GM23338 (cell line): Measurements from ENCODE around the gene HIVEP2. TPM values are rescaled to one million over a fixed set of nuclear protein-coding genes. Genes with fewer than 3 reads are reported as not detected.

Experiments
- ATAC-seq: fragments of 200-7000 bp; cut with Tn5 transposase; 3 replicates; pipeline ENCODE4 v1.9.1; 2020
- DNase-seq: peaks from one replicate; pipeline ENCODE4 v3.0.0-alpha.2; 2015; ENCODE audit warnings: low spot score
- H2AFZ ChIP-seq: fragments of 200-600 bp; sonication (generic); 2 replicates; pipeline ENCODE4 v1.8.0; 2016; ENCODE audit warnings: antibody characterized with exemption, mild to moderate bottlenecking, moderate library complexity
- H3F3A ChIP-seq: fragments of 200-600 bp; sonication (generic); replicated peaks from 2 replicates; pipeline ENCODE4 v1.8.0; 2017; ENCODE audit warnings: antibody characterized with exemption, mixed run types, low read depth
- H3K27ac ChIP-seq: fragments of 200-600 bp; sonication (generic); 2 replicates; pipeline ENCODE4 v1.6.1; 2016; ENCODE audit warnings: low read depth
- H3K27me3 ChIP-seq: fragments of 200-600 bp; sonication (generic); 2 replicates; pipeline ENCODE4 v1.8.0; 2016; ENCODE audit warnings: mild to moderate bottlenecking, mixed run types, moderate library complexity; ENCODE audit not compliant: insufficient read depth
- H3K36me3 ChIP-seq: fragments of 200-600 bp; sonication (generic); 2 replicates; pipeline ENCODE4 v1.8.0; 2016; ENCODE audit warnings: mild to moderate bottlenecking; ENCODE audit not compliant: insufficient read depth
- H3K4me1 ChIP-seq: fragments of 200-600 bp; sonication (generic); 2 replicates; pipeline ENCODE4 v1.8.0; 2016; ENCODE audit warnings: mild to moderate bottlenecking, moderate library complexity; ENCODE audit not compliant: insufficient read depth
- H3K4me2 ChIP-seq: fragments of 200-600 bp; sonication (generic); 2 replicates; pipeline ENCODE4 v1.7.1; 2017; ENCODE audit warnings: mixed run types
- H3K4me3 ChIP-seq: fragments of 200-600 bp; sonication (generic); 2 replicates; pipeline ENCODE4 v1.6.1; 2016; ENCODE audit warnings: mixed run types
- H3K79me2 ChIP-seq: fragments of 200-600 bp; sonication (generic); replicated peaks from 2 replicates; pipeline ENCODE4 v1.8.0; 2017; ENCODE audit warnings: mild to moderate bottlenecking; ENCODE audit not compliant: insufficient read depth
- H3K9me2 ChIP-seq: fragments of 200-600 bp; sonication (generic); 2 replicates; pipeline ENCODE4 v1.8.0; 2017; ENCODE audit not compliant: insufficient read depth
- H4K20me1 ChIP-seq: fragments of 200-600 bp; sonication (generic); replicated peaks from 2 replicates; pipeline ENCODE4 v1.8.0; 2017; ENCODE audit warnings: mild to moderate bottlenecking; ENCODE audit not compliant: insufficient read depth
- H3K27ac Mint-ChIP-seq: 2 replicates; pipeline ENCODE4 v1.8.0; 2020; ENCODE audit warnings: inconsistent platforms, mild to moderate bottlenecking, moderate library complexity, mixed read lengths
- H3K27me3 Mint-ChIP-seq: 3 replicates; pipeline ENCODE4 v1.8.0; 2022; ENCODE audit warnings: low read depth, mild to moderate bottlenecking, moderate library complexity, mixed read lengths, inconsistent platforms; ENCODE audit not compliant: insufficient read depth, poor library complexity
- H3K36me3 Mint-ChIP-seq: 3 replicates; pipeline ENCODE4 v1.8.0; 2021; ENCODE audit warnings: low read depth, mild to moderate bottlenecking, inconsistent platforms, moderate library complexity, mixed read lengths
- H3K4me1 Mint-ChIP-seq: 3 replicates; pipeline ENCODE4 v1.8.0; 2020; ENCODE audit warnings: mild to moderate bottlenecking, inconsistent platforms, mixed read lengths
- H3K4me3 Mint-ChIP-seq: 3 replicates; pipeline ENCODE4 v1.8.0; 2021; ENCODE audit warnings: moderate library complexity, mild to moderate bottlenecking, inconsistent platforms, mixed read lengths
- H3K9me3 Mint-ChIP-seq: 3 replicates; pipeline ENCODE4 v1.8.0; 2020; ENCODE audit warnings: moderate library complexity, mild to moderate bottlenecking, inconsistent platforms, mixed read lengths
- CREB1 ChIP-seq: fragments of 250-450 bp; sonication (Bioruptor Pico); IDR thresholded peaks from 2 replicates; pipeline ENCODE4 v1.5.0; 2020; ENCODE audit warnings: low read depth, mild to moderate bottlenecking, moderate library complexity
- CTCF ChIP-seq, 2 experiments: fragments of 200-600 bp in 1 of 2; sonication (generic) in 1 of 2; conservative IDR thresholded peaks; 2 replicates each; pipeline versions ENCODE4 v1.5.1 to v1.6.1; 2016 to 2017; ENCODE audit warnings: antibody characterized with exemption in 2 of 2, low read depth in 2 of 2, mild to moderate bottlenecking in 2 of 2, moderate library complexity in 1 of 2
- ETS1 ChIP-seq: IDR thresholded peaks from 2 replicates; pipeline ENCODE4 v1.6.1; 2016; ENCODE audit warnings: antibody characterized with exemption
- EZH2 ChIP-seq: fragments of 200-600 bp; sonication (generic); IDR thresholded peaks from one replicate; pipeline ENCODE4 v1.8.0; 2017; ENCODE audit warnings: antibody characterized with exemption, mild to moderate bottlenecking, low read depth; ENCODE audit not compliant: unreplicated experiment
- EZH2phosphoT487 ChIP-seq: fragments of 200-600 bp; sonication (generic); IDR thresholded peaks from one replicate; pipeline ENCODE4 v1.8.1; 2018; ENCODE audit warnings: antibody characterized with exemption; ENCODE audit not compliant: unreplicated experiment
- JUNB ChIP-seq: IDR thresholded peaks from one replicate; pipeline ENCODE4 v1.6.1; 2016; ENCODE audit warnings: antibody characterized with exemption; ENCODE audit not compliant: unreplicated experiment
- NANOG ChIP-seq: IDR thresholded peaks from 2 replicates; pipeline ENCODE4 v1.6.1; 2016; ENCODE audit warnings: antibody characterized with exemption, borderline replicate concordance
- POLR2AphosphoS5 ChIP-seq: IDR thresholded peaks from 2 replicates; pipeline ENCODE4 v1.6.1; 2016; ENCODE audit warnings: antibody characterized with exemption, low read depth
- REST ChIP-seq: IDR thresholded peaks from one replicate; pipeline ENCODE4 v1.6.1; 2018; ENCODE audit warnings: antibody characterized with exemption; ENCODE audit not compliant: unreplicated experiment
- STAT1 ChIP-seq: IDR thresholded peaks from one replicate; pipeline ENCODE4 v1.6.1; 2016; ENCODE audit warnings: antibody characterized with exemption; ENCODE audit not compliant: unreplicated experiment
- ZNF114 ChIP-seq: fragments of 250-450 bp; sonication (Bioruptor Pico); IDR thresholded peaks from 2 replicates; pipeline ENCODE4 v1.5.0; 2020; ENCODE audit warnings: mild to moderate bottlenecking, moderate library complexity
- ZNF331 ChIP-seq: fragments of 250-450 bp; sonication (Bioruptor Pico); IDR thresholded peaks from 2 replicates; pipeline ENCODE4 v1.5.0; 2020; ENCODE audit warnings: low read depth, mild to moderate bottlenecking, moderate library complexity
- polyA plus RNA-seq: library from polyadenylated mRNA; unstranded; fragments of >200 nt; fragmentation: Nextera tagmentation; extraction: Ambion mirVana; gene quantifications from 2 replicates; pipeline ENCODE4 v1.2.1, GENCODE V29; 2016
- total RNA-seq: library from RNA; depleted of rRNA; stranded (reverse); fragments of >200 nt; shearing (Covaris generic); gene quantifications from 2 replicates; pipeline ENCODE4 v1.2.3, GENCODE V29; 2014
- TF ChIP-seq, protein P1 (sequence below): fragments of 250-450 bp; sonication (Bioruptor Pico); IDR thresholded peaks from 2 replicates; pipeline ENCODE4 v1.5.0; 2020; ENCODE audit warnings: mild to moderate bottlenecking, moderate library complexity

Gene HIVEP2
- total and polyA plus RNA-seq, 2 experiments from 2014 or later = 1.5 to 7.4 TPM

DNA sequence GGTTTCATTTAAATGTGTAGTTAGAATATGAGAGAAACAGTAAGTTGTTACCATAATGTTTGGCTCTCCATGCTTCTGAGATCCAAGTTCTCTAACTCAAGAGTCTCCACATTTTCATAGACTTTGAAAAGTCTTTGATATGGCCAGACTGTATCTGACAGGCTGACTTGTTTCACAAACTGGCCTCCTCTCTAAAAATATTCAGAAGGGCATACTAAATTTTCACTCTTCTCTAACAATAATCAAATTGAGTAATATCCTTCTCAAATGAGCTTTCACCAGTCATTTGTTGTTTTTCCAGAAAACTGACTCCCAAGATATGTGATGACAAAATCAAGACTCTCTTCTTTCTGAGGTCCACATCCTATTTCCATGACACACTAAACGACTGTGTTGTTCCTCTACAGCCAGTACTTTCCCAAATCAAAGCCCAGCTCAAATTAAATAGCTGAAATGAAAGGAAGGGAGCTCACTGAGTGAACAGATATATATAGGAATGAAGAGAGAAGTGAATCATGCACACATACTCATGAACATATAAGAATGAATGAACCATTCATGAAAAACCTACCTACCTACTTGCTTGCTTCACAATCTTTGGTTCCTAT lies 15.1 kb downstream of the HIVEP2 start:
- TF ChIP-seq REST (no peak), ZNF114 (no peak), ETS1 (no peak), CTCF (conservative IDR thresholded peaks at IDR 0.05; ENCODE audit: low read depth in 2 of 2) (no peak), CREB1 (CRISPR knock-in tag) (no peak), POLR2AphosphoS5 (no peak), EZH2 (no peak), NANOG (no peak), ZNF331 (CRISPR knock-in tag) (no peak), EZH2phosphoT487 (no peak), JUNB (no peak), STAT1 (no peak)
- TF ChIP-seq, protein P1, sequence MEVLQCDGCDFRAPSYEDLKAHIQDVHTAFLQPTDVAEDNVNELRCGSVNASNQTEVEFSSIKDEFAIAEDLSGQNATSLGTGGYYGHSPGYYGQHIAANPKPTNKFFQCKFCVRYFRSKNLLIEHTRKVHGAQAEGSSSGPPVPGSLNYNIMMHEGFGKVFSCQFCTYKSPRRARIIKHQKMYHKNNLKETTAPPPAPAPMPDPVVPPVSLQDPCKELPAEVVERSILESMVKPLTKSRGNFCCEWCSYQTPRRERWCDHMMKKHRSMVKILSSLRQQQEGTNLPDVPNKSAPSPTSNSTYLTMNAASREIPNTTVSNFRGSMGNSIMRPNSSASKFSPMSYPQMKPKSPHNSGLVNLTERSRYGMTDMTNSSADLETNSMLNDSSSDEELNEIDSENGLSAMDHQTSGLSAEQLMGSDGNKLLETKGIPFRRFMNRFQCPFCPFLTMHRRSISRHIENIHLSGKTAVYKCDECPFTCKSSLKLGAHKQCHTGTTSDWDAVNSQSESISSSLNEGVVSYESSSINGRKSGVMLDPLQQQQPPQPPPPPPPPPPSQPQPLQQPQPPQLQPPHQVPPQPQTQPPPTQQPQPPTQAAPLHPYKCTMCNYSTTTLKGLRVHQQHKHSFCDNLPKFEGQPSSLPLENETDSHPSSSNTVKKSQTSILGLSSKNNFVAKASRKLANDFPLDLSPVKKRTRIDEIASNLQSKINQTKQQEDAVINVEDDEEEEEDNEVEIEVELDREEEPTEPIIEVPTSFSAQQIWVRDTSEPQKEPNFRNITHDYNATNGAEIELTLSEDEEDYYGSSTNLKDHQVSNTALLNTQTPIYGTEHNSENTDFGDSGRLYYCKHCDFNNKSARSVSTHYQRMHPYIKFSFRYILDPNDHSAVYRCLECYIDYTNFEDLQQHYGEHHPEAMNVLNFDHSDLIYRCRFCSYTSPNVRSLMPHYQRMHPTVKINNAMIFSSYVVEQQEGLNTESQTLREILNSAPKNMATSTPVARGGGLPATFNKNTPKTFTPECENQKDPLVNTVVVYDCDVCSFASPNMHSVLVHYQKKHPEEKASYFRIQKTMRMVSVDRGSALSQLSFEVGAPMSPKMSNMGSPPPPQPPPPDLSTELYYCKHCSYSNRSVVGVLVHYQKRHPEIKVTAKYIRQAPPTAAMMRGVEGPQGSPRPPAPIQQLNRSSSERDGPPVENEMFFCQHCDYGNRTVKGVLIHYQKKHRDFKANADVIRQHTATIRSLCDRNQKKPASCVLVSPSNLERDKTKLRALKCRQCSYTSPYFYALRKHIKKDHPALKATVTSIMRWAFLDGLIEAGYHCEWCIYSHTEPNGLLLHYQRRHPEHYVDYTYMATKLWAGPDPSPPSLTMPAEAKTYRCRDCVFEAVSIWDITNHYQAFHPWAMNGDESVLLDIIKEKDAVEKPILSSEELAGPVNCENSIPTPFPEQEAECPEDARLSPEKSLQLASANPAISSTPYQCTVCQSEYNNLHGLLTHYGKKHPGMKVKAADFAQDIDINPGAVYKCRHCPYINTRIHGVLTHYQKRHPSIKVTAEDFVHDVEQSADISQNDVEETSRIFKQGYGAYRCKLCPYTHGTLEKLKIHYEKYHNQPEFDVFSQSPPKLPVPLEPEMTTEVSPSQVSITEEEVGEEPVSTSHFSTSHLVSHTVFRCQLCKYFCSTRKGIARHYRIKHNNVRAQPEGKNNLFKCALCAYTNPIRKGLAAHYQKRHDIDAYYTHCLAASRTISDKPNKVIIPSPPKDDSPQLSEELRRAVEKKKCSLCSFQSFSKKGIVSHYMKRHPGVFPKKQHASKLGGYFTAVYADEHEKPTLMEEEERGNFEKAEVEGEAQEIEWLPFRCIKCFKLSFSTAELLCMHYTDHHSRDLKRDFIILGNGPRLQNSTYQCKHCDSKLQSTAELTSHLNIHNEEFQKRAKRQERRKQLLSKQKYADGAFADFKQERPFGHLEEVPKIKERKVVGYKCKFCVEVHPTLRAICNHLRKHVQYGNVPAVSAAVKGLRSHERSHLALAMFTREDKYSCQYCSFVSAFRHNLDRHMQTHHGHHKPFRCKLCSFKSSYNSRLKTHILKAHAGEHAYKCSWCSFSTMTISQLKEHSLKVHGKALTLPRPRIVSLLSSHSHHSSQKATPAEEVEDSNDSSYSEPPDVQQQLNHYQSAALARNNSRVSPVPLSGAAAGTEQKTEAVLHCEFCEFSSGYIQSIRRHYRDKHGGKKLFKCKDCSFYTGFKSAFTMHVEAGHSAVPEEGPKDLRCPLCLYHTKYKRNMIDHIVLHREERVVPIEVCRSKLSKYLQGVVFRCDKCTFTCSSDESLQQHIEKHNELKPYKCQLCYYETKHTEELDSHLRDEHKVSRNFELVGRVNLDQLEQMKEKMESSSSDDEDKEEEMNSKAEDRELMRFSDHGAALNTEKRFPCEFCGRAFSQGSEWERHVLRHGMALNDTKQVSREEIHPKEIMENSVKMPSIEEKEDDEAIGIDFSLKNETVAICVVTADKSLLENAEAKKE (CRISPR knock-in tag) = no peak
- no peaks in the 10 kb centered on the region for H3F3A ChIP-seq
- peaks cover 36% of the 10 kb centered on the region for H3K79me2 ChIP-seq
- H3K36me3 ChIP-seq = no peaks in the 10 kb centered on the region
- peaks cover 17% of the 10 kb centered on the region for H3K4me1 ChIP-seq
- no peak overlapping the region for H3K27ac ChIP-seq
- ATAC-seq = no peak
- DNase-seq = no peak
- no peak overlapping the region for H3K4me3 Mint-ChIP-seq
- peaks cover 20% of the 10 kb centered on the region; the same call in 1 of the 2 replicates for H3K27me3 ChIP-seq
- H3K9me2 ChIP-seq = no peaks in the 10 kb centered on the region
- peaks cover 35% of the 10 kb centered on the region for H3K4me1 Mint-ChIP-seq
- H3K4me2 ChIP-seq = no peak overlapping the region
- no peaks in the 10 kb centered on the region for H3K9me3 Mint-ChIP-seq
- no peak overlapping the region for H3K4me3 ChIP-seq
- no peak overlapping the region for H3K27ac Mint-ChIP-seq
- 0 out of 2 replicates have a peak, but pooled peaks cover 8% of the 10 kb centered on the region for H4K20me1 ChIP-seq
- no peaks in the 10 kb centered on the region for H3K36me3 Mint-ChIP-seq
- H3K27me3 Mint-ChIP-seq = no peaks in the 10 kb centered on the region
- H2AFZ ChIP-seq = no peak overlapping the region
